GM10847 (cell line): ENCODE measurements around the gene HS3ST6.

Experiments used
- POLR2A ChIP-seq: IDR thresholded peaks from 2 replicates; pipeline ENCODE4 v1.6.1; 2011; ENCODE audit not compliant: insufficient read length; ENCODE audit errors: extremely low read depth

The HS3ST6 gene

GRCh38 chr16:1918351-1919326 is at the start of gene HS3ST6:
TSS of gene HS3ST6 (minus strand) at chr16:1918415. CDS start at chr16:1918323, 92 bp downstream.
- no peak for TF ChIP-seq POLR2A

- no peak for TF ChIP-seq POLR2A
These were observed 48.2 kb upstream of the HS3ST6 start, which contains the start of gene RNF151 for GRCh38 chr16:1966460-1966859. TSS of gene RNF151 (plus strand) at chr16:1966856. CDS start at chr16:1966882, 26 bp downstream.

- TF ChIP-seq POLR2A = no peak
These were observed 47.3 kb upstream of the HS3ST6 start for GRCh38 chr16:1965396-1966001.

GRCh38 chr16:1964506-1965395 is 46.5 kb upstream of the HS3ST6 start, which contains the start of gene RPS2:
TSS of gene RPS2 (minus strand) at chr16:1964826. CDS start at chr16:1964625, 201 bp downstream.
- TF ChIP-seq POLR2A = peak; percentile 100

- TF ChIP-seq POLR2A = no peak
These were observed 45.7 kb upstream of the HS3ST6 start for GRCh38 chr16:1963806-1964505.

GRCh38 chr16:1961651-1962067 is 43.4 kb upstream of the HS3ST6 start:
- TF ChIP-seq POLR2A = no peak

GRCh38 chr16:1960665-1961630 is 42.7 kb upstream of the HS3ST6 start:
- TF ChIP-seq POLR2A = no peak

- peak; percentile 82 for TF ChIP-seq POLR2A
These were observed 41.2 kb upstream of the HS3ST6 start, which contains the start of gene NDUFB10 for GRCh38 chr16:1959269-1960039. TSS of gene NDUFB10 (plus strand) at chr16:1959538. CDS start at chr16:1959625, 87 bp downstream.

- TF ChIP-seq POLR2A = no peak
These were observed 40.6 kb upstream of the HS3ST6 start for GRCh38 chr16:1958715-1959268.

GRCh38 chr16:1953734-1954133 is 35.5 kb upstream of the HS3ST6 start:
- no peak for TF ChIP-seq POLR2A

- TF ChIP-seq POLR2A = no peak
These were observed 32.3 kb upstream of the HS3ST6 start for GRCh38 chr16:1950559-1950958.

- no peak for TF ChIP-seq POLR2A
These were observed 31.8 kb upstream of the HS3ST6 start for GRCh38 chr16:1950047-1950446.
